ENCODE results near the gene CCDC50.

GRCh38 chr3:191345334-191345733 is 16.1 kb downstream of the CCDC50 start:
- TF ChIP-seq EZH2 (IDR thresholded peaks at IDR 0.05; ENCODE audit: borderline replicate concordance, low read depth, low read length, poor library complexity, severe bottlenecking): no peak
- no peak for TF ChIP-seq CTCF (conservative IDR thresholded peaks at IDR 0.05; ENCODE audit: low read depth, low read length)
